Measurements from ENCODE around the gene DCK. TPM values are rescaled to one million over a fixed set of nuclear protein-coding genes. Genes with fewer than 3 reads are reported as not detected.

Gene DCK
- total RNA-seq (2022) (12.9 and 13.5 TPM in 2 replicates), Bru-seq, nascent RNA (percentile 59 among the genes with signal in this experiment), BruChase-seq, experiment 1, labeled RNA remaining after a 6-hour chase (percentile 71 among the genes with signal in this experiment), BruChase-seq, experiment 2, labeled RNA remaining after a 2-hour chase (percentile 59 among the genes with signal in this experiment)
- long read RNA-seq, transcript DCK-201 (7 exons, 2,716 nt) = major isoform, 71 of 75 reads
- long read RNA-seq, partial matches to known transcripts = 1 of 75 reads
- long read RNA-seq, other reads (novel, unspliced or antisense) = 2 of 75 reads

GRCh38 chr4:70993181-70994068 is at the start of gene DCK:
TSS of gene DCK (plus strand) at chr4:70993649. CDS start at chr4:70993836, 187 bp downstream.
- Mint-ChIP-seq H3K4me1 (ENCODE audit: low read depth, unreplicated experiment) (peaks cover 28% of the 10 kb centered on the region), H3K36me3 (ENCODE audit: insufficient read depth, unreplicated experiment) (peaks cover 21% of the 10 kb centered on the region), H3K4me3 (ENCODE audit: low read depth, unreplicated experiment) (peak within 1 kb of the TSS; percentile 78), H3K27me3 (ENCODE audit: unreplicated experiment) (no peaks in the 10 kb centered on the region), H3K27ac (ENCODE audit: unreplicated experiment) (peak within 1 kb of the TSS; percentile 71), H3K9me3 (ENCODE audit: low read depth, unreplicated experiment) (no peaks in the 10 kb centered on the region)
- DNase-seq = peak; percentile 85
- CTCF ChIA-PET = interaction anchor here (1.3 to 1.6 kb wide), 2 partner anchors 17 to 150 kb away, joined by 3 read pairs; no protein-coding TSS in a partner anchor
- TF ChIP-seq, protein P1, sequence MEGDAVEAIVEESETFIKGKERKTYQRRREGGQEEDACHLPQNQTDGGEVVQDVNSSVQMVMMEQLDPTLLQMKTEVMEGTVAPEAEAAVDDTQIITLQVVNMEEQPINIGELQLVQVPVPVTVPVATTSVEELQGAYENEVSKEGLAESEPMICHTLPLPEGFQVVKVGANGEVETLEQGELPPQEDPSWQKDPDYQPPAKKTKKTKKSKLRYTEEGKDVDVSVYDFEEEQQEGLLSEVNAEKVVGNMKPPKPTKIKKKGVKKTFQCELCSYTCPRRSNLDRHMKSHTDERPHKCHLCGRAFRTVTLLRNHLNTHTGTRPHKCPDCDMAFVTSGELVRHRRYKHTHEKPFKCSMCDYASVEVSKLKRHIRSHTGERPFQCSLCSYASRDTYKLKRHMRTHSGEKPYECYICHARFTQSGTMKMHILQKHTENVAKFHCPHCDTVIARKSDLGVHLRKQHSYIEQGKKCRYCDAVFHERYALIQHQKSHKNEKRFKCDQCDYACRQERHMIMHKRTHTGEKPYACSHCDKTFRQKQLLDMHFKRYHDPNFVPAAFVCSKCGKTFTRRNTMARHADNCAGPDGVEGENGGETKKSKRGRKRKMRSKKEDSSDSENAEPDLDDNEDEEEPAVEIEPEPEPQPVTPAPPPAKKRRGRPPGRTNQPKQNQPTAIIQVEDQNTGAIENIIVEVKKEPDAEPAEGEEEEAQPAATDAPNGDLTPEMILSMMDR (IDR thresholded peaks at IDR 0.05; ENCODE audit: unreplicated experiment) = no peak
- intact Hi-C loops (cut with micrococcal nuclease; ENCODE audit: unreplicated experiment) = no loop called here
- TSS peak; percentile 86 for BruUV-seq (replicated peaks)

- TF ChIP-seq, protein P1 (IDR thresholded peaks at IDR 0.05; ENCODE audit: unreplicated experiment) = no peak
- H3K4me1 Mint-ChIP-seq (ENCODE audit: low read depth, unreplicated experiment) = no peaks in the 10 kb centered on the region
- H3K27me3 Mint-ChIP-seq (ENCODE audit: unreplicated experiment) = no peaks in the 10 kb centered on the region
- peaks cover under 1% of the 10 kb centered on the region for H3K9me3 Mint-ChIP-seq (ENCODE audit: low read depth, unreplicated experiment)
- DNase-seq = no peak
- no peaks in the 10 kb centered on the region for H3K36me3 Mint-ChIP-seq (ENCODE audit: insufficient read depth, unreplicated experiment)
- CTCF ChIA-PET = no interaction called here
- H3K4me3 Mint-ChIP-seq (ENCODE audit: low read depth, unreplicated experiment) = no peak overlapping the region
- BruUV-seq (replicated peaks) = no TSS peak
- intact Hi-C loops (cut with micrococcal nuclease; ENCODE audit: unreplicated experiment) = no loop called here
- H3K27ac Mint-ChIP-seq (ENCODE audit: unreplicated experiment) = no peak overlapping the region
These were observed 48.4 kb upstream of the DCK start for GRCh38 chr4:70945046-70945445.

DNA sequence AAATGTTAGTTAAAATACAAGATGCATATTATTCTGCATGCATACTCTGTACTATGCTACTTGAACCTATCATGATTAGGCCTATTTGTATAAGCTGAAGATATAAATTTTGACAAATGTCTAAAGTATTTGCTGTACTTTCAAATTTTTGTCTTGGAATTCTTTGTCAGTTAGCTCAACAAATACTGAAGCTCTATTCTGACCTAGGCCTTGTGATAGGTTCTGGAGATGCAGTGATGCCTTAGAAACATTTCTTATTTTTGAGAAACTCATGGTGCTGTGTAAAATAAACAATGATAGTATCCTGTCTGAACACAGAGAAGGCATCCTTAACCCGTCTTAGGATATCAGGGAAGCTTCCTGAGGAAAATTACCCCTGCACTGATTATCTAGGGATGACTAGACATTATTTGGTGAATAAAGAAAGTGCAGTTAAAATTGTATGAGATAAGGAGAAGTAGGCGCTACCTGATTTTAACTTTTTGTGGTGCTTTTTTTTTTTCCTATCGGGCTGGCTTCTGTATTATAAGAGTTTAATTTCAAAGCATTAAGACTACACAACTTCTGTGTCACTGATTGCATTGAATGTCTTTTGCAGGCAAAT is 47.9 kb upstream of the DCK start:
- no peak for DNase-seq
- no peak overlapping the region for H3K27ac Mint-ChIP-seq (ENCODE audit: unreplicated experiment)
- intact Hi-C loops (cut with micrococcal nuclease; ENCODE audit: unreplicated experiment) = no loop called here
- no peak overlapping the region for H3K4me3 Mint-ChIP-seq (ENCODE audit: low read depth, unreplicated experiment)
- no peaks in the 10 kb centered on the region for H3K36me3 Mint-ChIP-seq (ENCODE audit: insufficient read depth, unreplicated experiment)
- H3K27me3 Mint-ChIP-seq (ENCODE audit: unreplicated experiment) = no peaks in the 10 kb centered on the region
- no TSS peak for BruUV-seq (replicated peaks)
- H3K9me3 Mint-ChIP-seq (ENCODE audit: low read depth, unreplicated experiment) = no peaks in the 10 kb centered on the region
- CTCF ChIA-PET = interaction anchor here (0.7 kb wide), 1 partner anchor 131 kb away, joined by 3 read pairs; no protein-coding TSS in a partner anchor
- TF ChIP-seq, protein P1 (IDR thresholded peaks at IDR 0.05; ENCODE audit: unreplicated experiment) = no peak
- no peaks in the 10 kb centered on the region for H3K4me1 Mint-ChIP-seq (ENCODE audit: low read depth, unreplicated experiment)

DNA sequence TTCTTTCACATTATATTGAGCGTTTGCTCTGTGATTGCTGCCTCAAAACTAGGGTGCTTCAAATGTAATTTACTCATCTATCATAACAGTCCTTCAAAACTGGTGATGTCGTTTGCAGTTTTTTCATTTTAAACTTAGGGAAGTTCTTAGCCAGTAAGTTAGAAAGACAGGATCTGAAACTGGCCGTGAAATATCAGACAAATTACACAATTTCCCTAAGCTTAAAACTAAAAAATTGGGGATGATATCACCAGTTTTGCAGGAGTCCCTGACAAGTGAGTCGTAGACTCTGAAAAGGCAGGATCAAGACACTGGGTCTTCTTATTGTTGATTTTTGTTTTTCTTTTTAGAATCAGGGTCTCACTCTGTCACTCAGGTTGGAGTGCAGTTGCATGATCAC is 46.5 kb upstream of the DCK start:
- intact Hi-C loops (cut with micrococcal nuclease; ENCODE audit: unreplicated experiment) = no loop called here
- no peak overlapping the region for H3K27ac Mint-ChIP-seq (ENCODE audit: unreplicated experiment)
- BruUV-seq (replicated peaks) = no TSS peak
- TF ChIP-seq, protein P1 (IDR thresholded peaks at IDR 0.05; ENCODE audit: unreplicated experiment) = no peak
- no peaks in the 10 kb centered on the region for H3K36me3 Mint-ChIP-seq (ENCODE audit: insufficient read depth, unreplicated experiment)
- H3K4me3 Mint-ChIP-seq (ENCODE audit: low read depth, unreplicated experiment) = no peak overlapping the region
- no peaks in the 10 kb centered on the region for H3K27me3 Mint-ChIP-seq (ENCODE audit: unreplicated experiment)
- DNase-seq = no peak
- no peaks in the 10 kb centered on the region for H3K9me3 Mint-ChIP-seq (ENCODE audit: low read depth, unreplicated experiment)
- H3K4me1 Mint-ChIP-seq (ENCODE audit: low read depth, unreplicated experiment) = no peaks in the 10 kb centered on the region
- CTCF ChIA-PET = interaction anchor here (0.6 kb wide), 1 partner anchor 10 kb away, joined by 6 read pairs; no protein-coding TSS in a partner anchor
